Cerebellar nuclear complex (tissue), 1 donor: ENCODE measurements around the gene MPV17L2.
A peak's percentile ranks its signal among the peaks of the same experiment; 100 is the strongest.
"Not testable (repeated sequence)": the region's sequence is repeated elsewhere in the genome, so short reads cannot be mapped to it uniquely, and the experiment has no call there.

Source experiments
- DNase-seq, 2 experiments: peaks; one replicate each; lab custom pipeline; 2025; lab: John Stamatoyannopoulos, UW

The MPV17L2 gene

GRCh38 chr19:18193388-18194180 is 566 bp downstream of the MPV17L2 start:
- DNase-seq, result no peak

- DNase-seq, result no peak
Observed at GRCh38 chr19:18194181-18194530, 1.1 kb downstream of the MPV17L2 start.

GRCh38 chr19:18194554-18195238 is 1.7 kb downstream of the MPV17L2 start:
- DNase-seq, result no peak

GRCh38 chr19:18196511-18196845 is 3.5 kb downstream of the MPV17L2 start:
- no peak for DNase-seq

GRCh38 chr19:18197306-18197705 is 4.3 kb downstream of the MPV17L2 start:
- no peak for DNase-seq

GRCh38 chr19:18197941-18198340 is 4.9 kb downstream of the MPV17L2 start:
- no peak for DNase-seq

GRCh38 chr19:18198374-18198773 is 5.4 kb downstream of the MPV17L2 start:
- DNase-seq, result no peak

GRCh38 chr19:18202397-18202777 is 9.4 kb downstream of the MPV17L2 start:
- no peak for DNase-seq

GRCh38 chr19:18202778-18203407 is 9.9 kb downstream of the MPV17L2 start:
- DNase-seq, result no peak

GRCh38 chr19:18203408-18203862 is 10.4 kb downstream of the MPV17L2 start:
- DNase-seq, result no peak

- DNase-seq, result peak; percentile 100
Observed at GRCh38 chr19:18203863-18204393, 10.9 kb downstream of the MPV17L2 start, which contains the start of gene RAB3A. Gene RAB3A (minus strand): TSS chr19:18204042. CDS start chr19:18202740, 1,302 bp downstream.

GRCh38 chr19:18204394-18205199 is 11.6 kb downstream of the MPV17L2 start:
- no peak for DNase-seq

GRCh38 chr19:18205200-18205892 is 12.3 kb downstream of the MPV17L2 start:
- DNase-seq, result no peak

- DNase-seq, result no peak
Observed at GRCh38 chr19:18206018-18206417, 13.0 kb downstream of the MPV17L2 start.

- DNase-seq, result no peak
Observed at GRCh38 chr19:18208098-18208951, 15.3 kb downstream of the MPV17L2 start.

- not testable (repeated sequence) for DNase-seq
Observed at GRCh38 chr19:18209912-18210311, 16.9 kb downstream of the MPV17L2 start.

GRCh38 chr19:18211683-18212082 is 18.7 kb downstream of the MPV17L2 start:
- DNase-seq, result no peak

GRCh38 chr19:18214779-18215433 is 21.9 kb downstream of the MPV17L2 start:
- no peak for DNase-seq

GRCh38 chr19:18216789-18217188 is 23.8 kb downstream of the MPV17L2 start:
- no peak for DNase-seq

- DNase-seq, result no peak
Observed at GRCh38 chr19:18218159-18218558, 25.1 kb downstream of the MPV17L2 start.
